Kidney (tissue), 14 donors: ENCODE data around the gene CPSF4. TPM values are rescaled to one million over a fixed set of nuclear protein-coding genes. Genes with fewer than 3 reads are reported as not detected.

Experiments
- DNase-seq, 5 donors: peaks; one replicate each; pipeline ENCODE4 v3.0.0-alpha.2; 2013 to 2020
- FAIRE-seq: peaks from 2 replicates; lab custom pipeline; 2012; peaks lifted over from hg19 to GRCh38; lab: Jason Lieb, UNC
- H3K27ac ChIP-seq, 2 donors: one replicate each; pipeline ENCODE4 v1.7.0; 2013; ENCODE audit warnings: low read depth in 2 of 2, low read length in 2 of 2, inconsistent platforms in 1 of 2
- H3K27me3 ChIP-seq: one replicate; pipeline ENCODE4 v1.7.1; 2013; ENCODE audit warnings: low read length, inconsistent platforms; ENCODE audit not compliant: control insufficient read depth, insufficient read depth
- H3K36me3 ChIP-seq, 3 donors: one replicate each; pipeline versions ENCODE4 v1.7.0 to v1.7.1; 2013; ENCODE audit warnings: low read length in 3 of 3, control low read depth in 1 of 3, inconsistent platforms in 1 of 3; ENCODE audit not compliant: insufficient read depth in 3 of 3, control insufficient read depth in 2 of 3
- H3K4me1 ChIP-seq, 3 donors: one replicate each; pipeline versions ENCODE4 v1.7.0 to v1.7.1; 2013; ENCODE audit warnings: low read length in 3 of 3, inconsistent platforms in 1 of 3, low read depth in 1 of 3; ENCODE audit not compliant: control insufficient read depth in 2 of 3, insufficient read depth in 2 of 3
- H3K4me3 ChIP-seq, 3 donors: one replicate each; pipeline versions ENCODE4 v1.7.0 to v1.8.1; 2013; ENCODE audit warnings: low read length in 3 of 3, control low read depth in 1 of 3, inconsistent platforms in 1 of 3
- H3K9ac ChIP-seq, 3 donors: one replicate each; pipeline versions ENCODE4 v1.7.0 to v1.7.1; 2013; ENCODE audit warnings: low read length in 3 of 3, control low read depth in 1 of 3, inconsistent platforms in 1 of 3
- H3K9me3 ChIP-seq, 3 donors: one replicate each; pipeline versions ENCODE4 v1.7.0 to v1.7.1; 2013; ENCODE audit warnings: low read length in 3 of 3, control low read depth in 1 of 3, inconsistent platforms in 1 of 3; ENCODE audit not compliant: control insufficient read depth in 2 of 3, insufficient read depth in 1 of 3
- CTCF ChIP-seq: IDR thresholded peaks from 3 replicates; pipeline ENCODE4 v1.5.1; 2012; ENCODE audit warnings: mild to moderate bottlenecking, moderate library complexity, borderline replicate concordance; ENCODE audit not compliant: insufficient read depth; ENCODE audit errors: extremely low read depth
- intact Hi-C: fragments of 100-400 bp; cut with DNase I; formaldehyde crosslinking; loops from one replicate; pipeline ENCODE4 v1.11.1; 2022
- polyA plus RNA-seq: library from polyadenylated mRNA; stranded (reverse); fragments of 350-450 nt; fragmentation: Illumina TruSeq; extraction: RNeasy Lipid Tissue Mini Kit (QIAGEN cat#74804); gene quantifications from one replicate; pipeline ENCODE4 v1.2.3, GENCODE V29; 2014; ENCODE audit warnings: low read depth, low replicate concordance; ENCODE audit not compliant: insufficient read depth
- total RNA-seq: library from RNA; stranded (reverse); fragmentation: NEBNext Ultra II Directional; extraction: Animal tissue kit (Norgen Biotek cat#: 25700); gene quantifications from one replicate; pipeline ENCODE4 v1.2.1, GENCODE V29; 2021
- donor health status: control.
- donor health status: control.
- donor health status: control.
- donor health status: control.
- donor health status: control.
- donor health status: DM: yes; HTN: yes; CAD: no.
- donor health status: Normal renal cell carcinoma (clear cell type).

The CPSF4 gene
- total and polyA plus RNA-seq, 2 donors from 2014 or later, result 24.2 to 28.9 TPM

DNA sequence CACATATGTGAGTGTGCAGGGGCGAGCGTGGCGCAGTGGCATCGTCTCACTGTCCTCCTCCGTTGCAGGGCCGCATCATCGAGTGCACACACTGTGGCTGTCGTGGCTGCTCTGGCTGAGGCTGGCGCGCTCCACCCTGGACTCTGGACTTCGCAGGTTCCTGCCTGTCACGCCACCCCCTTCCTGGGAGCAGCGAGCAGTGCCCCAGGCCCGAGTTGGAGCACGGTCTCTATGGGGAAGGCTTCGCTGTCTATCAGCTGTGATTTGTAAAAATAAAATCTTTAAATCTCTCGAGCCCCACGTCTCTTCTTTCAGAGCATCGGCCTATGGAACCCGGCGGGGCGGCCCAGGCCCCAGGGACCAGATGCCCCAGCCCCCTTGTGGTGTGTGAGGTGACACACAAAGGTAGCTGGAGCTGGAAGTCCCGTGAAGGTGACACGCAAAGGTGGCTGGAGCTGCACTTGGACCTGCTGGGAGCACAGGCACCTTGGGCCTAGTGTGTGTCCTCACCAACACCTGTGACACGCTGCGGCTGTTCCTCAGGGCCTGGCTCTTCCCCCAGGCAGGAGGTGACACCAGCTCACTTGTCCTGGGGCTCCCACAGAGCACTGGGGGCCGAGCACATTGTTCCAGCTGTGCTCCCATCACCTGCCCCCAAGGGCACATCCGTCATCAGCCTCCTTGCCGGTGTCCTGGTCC is 19.3 kb upstream of the CPSF4 start:
- no peaks in the 10 kb centered on the region for H3K4me1 ChIP-seq
- no peak overlapping the region for H3K4me3 ChIP-seq
- no peak for DNase-seq
- H3K27me3 ChIP-seq, result no peaks in the 10 kb centered on the region
- no peak for TF ChIP-seq CTCF
- H3K27ac ChIP-seq, result no peak overlapping the region
- intact Hi-C loops, result no loop called here
- H3K9ac ChIP-seq, result no peak overlapping the region
- no peaks in the 10 kb centered on the region for H3K9me3 ChIP-seq
- peaks cover 3 to 51% (median 28%) of the 10 kb centered on the region in 3 donors for H3K36me3 ChIP-seq
- no peak for FAIRE-seq

GRCh38 chr7:99420213-99420612 is 18.5 kb upstream of the CPSF4 start:
- no peak for TF ChIP-seq CTCF
- no peak overlapping the region for H3K4me3 ChIP-seq
- H3K27ac ChIP-seq, result no peak overlapping the region
- H3K9ac ChIP-seq, result no peak overlapping the region
- H3K36me3 ChIP-seq, result peaks cover 3 to 46% (median 28%) of the 10 kb centered on the region in 3 donors
- H3K4me1 ChIP-seq, result no peaks in the 10 kb centered on the region
- no peaks in the 10 kb centered on the region for H3K27me3 ChIP-seq
- intact Hi-C loops, result no loop called here
- FAIRE-seq (no peak), DNase-seq (no peak)
- no peaks in the 10 kb centered on the region for H3K9me3 ChIP-seq

- intact Hi-C loops, result no loop called here
- Histone ChIP-seq H3K36me3 (peaks cover 3 to 45% (median 28%) of the 10 kb centered on the region in 3 donors), H3K9me3 (no peaks in the 10 kb centered on the region), H3K9ac (no peak overlapping the region), H3K27ac (no peak overlapping the region), H3K27me3 (no peaks in the 10 kb centered on the region), H3K4me3 (no peak overlapping the region), H3K4me1 (no peaks in the 10 kb centered on the region)
- TF ChIP-seq CTCF, result no peak
- no peak for DNase-seq
- no peak for FAIRE-seq
These were observed 17.8 kb upstream of the CPSF4 start for GRCh38 chr7:99420986-99421385.
